Keratinocyte (primary cell): ENCODE results near the gene AFMID. TPM values are rescaled to one million over a fixed set of nuclear protein-coding genes. Genes with fewer than 3 reads are reported as not detected.

ENCODE experiments used
- DNase-seq: peaks from one replicate; pipeline ENCODE4 v3.0.0-alpha.2; 2011; ENCODE audit warnings: low read depth, missing footprints, low spot score
- FAIRE-seq: peaks from 2 replicates; lab custom pipeline; 2011; peaks lifted over from hg19 to GRCh38; lab: Jason Lieb, UNC
- H2AFZ ChIP-seq: 2 replicates; pipeline ENCODE4 v1.6.0; 2012; ENCODE audit warnings: low read length, control low read depth, inconsistent platforms; ENCODE audit not compliant: control insufficient read depth
- H3K27ac ChIP-seq: 2 replicates; pipeline ENCODE4 v1.5.1; 2011; ENCODE audit warnings: low read length; ENCODE audit not compliant: control insufficient read depth, insufficient read depth
- H3K27me3 ChIP-seq: 3 replicates; pipeline ENCODE4 v1.6.0; 2011; ENCODE audit warnings: low read length; ENCODE audit not compliant: control insufficient read depth, insufficient read depth; ENCODE audit errors: extremely low read depth
- H3K36me3 ChIP-seq, 2 experiments: 2 replicates in 1 of 2; 3 replicates in 1 of 2; pipeline ENCODE4 v1.5.1; 2011; ENCODE audit warnings: low read length in 2 of 2, mild to moderate bottlenecking in 1 of 2; ENCODE audit not compliant: control insufficient read depth in 2 of 2, insufficient read depth in 2 of 2; ENCODE audit errors: extremely low read depth in 1 of 2
- H3K4me1 ChIP-seq: 3 replicates; pipeline ENCODE4 v1.5.1; 2011; ENCODE audit warnings: low read length; ENCODE audit not compliant: control insufficient read depth, insufficient read depth; ENCODE audit errors: extremely low read depth
- H3K4me2 ChIP-seq: 3 replicates; pipeline ENCODE4 v1.6.0; 2011; ENCODE audit warnings: low read depth, low read length; ENCODE audit not compliant: control insufficient read depth, insufficient read depth; ENCODE audit errors: extremely low read depth
- H3K4me3 ChIP-seq, 3 experiments: fragments of 200-600 bp in 1 of 3; sonication (generic) in 1 of 3; 2 replicates in 2 of 3; 3 replicates in 1 of 3; pipeline ENCODE4 v1.5.1; 2011 to 2016; ENCODE audit warnings: low read length in 3 of 3, mild to moderate bottlenecking in 3 of 3, control low read depth in 2 of 3, inconsistent platforms in 1 of 3, low read depth in 1 of 3, mixed read lengths in 1 of 3, mixed run types in 1 of 3, moderate library complexity in 1 of 3; ENCODE audit not compliant: control insufficient read depth in 2 of 3, insufficient read depth in 2 of 3; ENCODE audit errors: extremely low read depth in 1 of 3
- H3K79me2 ChIP-seq: 2 replicates; pipeline ENCODE4 v1.6.0; 2012; ENCODE audit warnings: low read length; ENCODE audit not compliant: control insufficient read depth, insufficient read depth
- H3K9ac ChIP-seq: 3 replicates; pipeline ENCODE4 v1.6.0; 2011; ENCODE audit warnings: low read length; ENCODE audit not compliant: control insufficient read depth, insufficient read depth; ENCODE audit errors: extremely low read depth
- H3K9me1 ChIP-seq: 3 replicates; pipeline ENCODE4 v1.6.0; 2011; ENCODE audit warnings: low read length; ENCODE audit not compliant: control insufficient read depth, insufficient read depth; ENCODE audit errors: extremely low read depth
- H3K9me3 ChIP-seq: 2 replicates; pipeline ENCODE4 v1.5.1; 2012; ENCODE audit warnings: low read depth, low read length; ENCODE audit not compliant: control insufficient read depth
- H4K20me1 ChIP-seq: 3 replicates; pipeline ENCODE4 v1.6.0; 2011; ENCODE audit warnings: low read length; ENCODE audit not compliant: control insufficient read depth, insufficient read depth; ENCODE audit errors: extremely low read depth
- CTCF ChIP-seq, 3 experiments: IDR thresholded peaks in 1 of 3; conservative IDR thresholded peaks in 1 of 3; optimal IDR thresholded peaks in 1 of 3; 2 replicates in 2 of 3; 3 replicates in 1 of 3; pipeline versions ENCODE3 to v1.5.1; 2011; ENCODE audit warnings: low read length in 3 of 3, mild to moderate bottlenecking in 3 of 3, moderate library complexity in 2 of 3, control low read depth in 1 of 3, inconsistent platforms in 1 of 3; ENCODE audit not compliant: insufficient read depth in 2 of 3; ENCODE audit errors: extremely low read depth in 1 of 3
- EZH2 ChIP-seq: IDR thresholded peaks from one replicate; pipeline ENCODE4 v1.6.1; 2012; ENCODE audit warnings: inconsistent platforms, mild to moderate bottlenecking, low read length, moderate library complexity
- dilution Hi-C: fragments of 300-500 bp; cut with MboI; formaldehyde crosslinking; loops from one replicate; pipeline ENCODE4 v1.7.0; 2020; ENCODE audit warnings: low sequenced_read_pairs; ENCODE audit not compliant: extremely low pct_ligation_motif_present
- polyA plus RNA-seq, 5 experiments: library from polyadenylated mRNA; depleted of rRNA in 3 of 5; stranded (reverse) in 3 of 5; stranded (forward) in 1 of 5; unstranded in 1 of 5; fragments of >200 nt; gene quantifications; 1 replicate in 1 of 5; 2 replicates in 3 of 5; 3 replicates in 1 of 5; pipeline versions ENCODE4 v1.2.1 to v1.2.3, GENCODE V29; 2011 to 2012; ENCODE audit warnings: missing spikeins in 2 of 5, low read depth in 1 of 5, low replicate concordance in 1 of 5

AFMID gene
- polyA plus RNA-seq, 1 donor (not counting 4 experiments of a cell fraction or from before 2014, with no cell fraction given) = 21.6 TPM

GRCh38 chr17:78172249-78173051 lies 14.7 kb upstream of the AFMID start:
- Histone ChIP-seq H3K36me3 (peaks cover 16 to 20% of the 10 kb centered on the region in 2 experiments), H2AFZ (no peak overlapping the region), H3K4me2 (no peak overlapping the region), H4K20me1 (no peaks in the 10 kb centered on the region), H3K79me2 (no peaks in the 10 kb centered on the region), H3K4me1 (peaks cover 22% of the 10 kb centered on the region), H3K9ac (peak overlapping the region; percentile 28), H3K9me1 (no peaks in the 10 kb centered on the region), H3K4me3 (no peak overlapping the region), H3K9me3 (no peaks in the 10 kb centered on the region), H3K27me3 (no peaks in the 10 kb centered on the region), H3K27ac (no peak overlapping the region)
- DNase-seq (no peak), FAIRE-seq (no peak)
- dilution Hi-C loops = no loop called here
- TF ChIP-seq CTCF (optimal IDR thresholded peaks at IDR 0.05 in 1 of 3, IDR thresholded peaks at IDR 0.05 in 1 of 3, conservative IDR thresholded peaks at IDR 0.05 in 1 of 3; ENCODE audit: extremely low read depth in 1 of 3, insufficient read depth in 2 of 3, low read length in 3 of 3) (no peak), EZH2 (no peak)

GRCh38 chr17:78173097-78173715 lies 14.0 kb upstream of the AFMID start:
- dilution Hi-C loops = no loop called here
- Histone ChIP-seq H3K36me3 (peaks cover 16 to 20% of the 10 kb centered on the region in 2 experiments), H2AFZ (no peak overlapping the region), H3K27ac (no peak overlapping the region), H3K9me1 (no peaks in the 10 kb centered on the region), H3K4me2 (peak overlapping the region; percentile 5), H3K9me3 (no peaks in the 10 kb centered on the region), H3K4me3 (no peak overlapping the region), H4K20me1 (no peaks in the 10 kb centered on the region), H3K4me1 (peaks cover 22% of the 10 kb centered on the region), H3K9ac (peak overlapping the region; percentile 28), H3K79me2 (no peaks in the 10 kb centered on the region), H3K27me3 (no peaks in the 10 kb centered on the region)
- FAIRE-seq = no peak
- no peak for DNase-seq
- TF ChIP-seq CTCF (optimal IDR thresholded peaks at IDR 0.05 in 1 of 3, IDR thresholded peaks at IDR 0.05 in 1 of 3, conservative IDR thresholded peaks at IDR 0.05 in 1 of 3; ENCODE audit: extremely low read depth in 1 of 3, insufficient read depth in 2 of 3, low read length in 3 of 3) (no peak), EZH2 (no peak)
